ENCODE results near the gene FAM174C. TPM values are rescaled to one million over a fixed set of nuclear protein-coding genes. Genes with fewer than 3 reads are reported as not detected.

FAM174C gene
- total RNA-seq, 1 experiment from 2014 or later, result 77.1 TPM

DNA sequence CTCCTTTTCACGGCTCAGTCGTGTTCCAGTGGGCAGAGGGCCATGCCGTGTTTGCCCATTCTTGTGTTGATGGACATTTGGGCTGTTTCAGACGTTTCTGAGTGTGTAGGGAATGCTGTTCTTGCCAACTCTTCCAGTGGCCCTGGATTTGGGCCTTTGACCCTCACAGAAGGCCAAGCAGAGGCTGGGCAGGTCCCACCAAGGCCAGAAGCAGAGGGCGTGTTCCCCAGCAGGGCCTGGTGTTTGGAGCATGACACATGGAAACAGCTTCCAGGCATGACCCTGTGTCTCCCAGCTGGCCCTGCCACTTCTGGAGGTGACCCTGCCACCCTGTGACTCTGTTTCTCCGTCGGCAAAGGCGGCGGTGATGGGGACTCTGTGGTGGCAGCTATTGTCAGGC, 46.2 kb downstream of the FAM174C start:
- BruUV-seq (replicated peaks), result no TSS peak
- CTCF ChIA-PET, result no interaction called here
- 0 out of 2 replicates have a peak, but pooled peaks cover 4% of the 10 kb centered on the region for H3K27me3 ChIP-seq (ENCODE audit: insufficient read depth, low read length)
- TF ChIP-seq, protein P1, sequence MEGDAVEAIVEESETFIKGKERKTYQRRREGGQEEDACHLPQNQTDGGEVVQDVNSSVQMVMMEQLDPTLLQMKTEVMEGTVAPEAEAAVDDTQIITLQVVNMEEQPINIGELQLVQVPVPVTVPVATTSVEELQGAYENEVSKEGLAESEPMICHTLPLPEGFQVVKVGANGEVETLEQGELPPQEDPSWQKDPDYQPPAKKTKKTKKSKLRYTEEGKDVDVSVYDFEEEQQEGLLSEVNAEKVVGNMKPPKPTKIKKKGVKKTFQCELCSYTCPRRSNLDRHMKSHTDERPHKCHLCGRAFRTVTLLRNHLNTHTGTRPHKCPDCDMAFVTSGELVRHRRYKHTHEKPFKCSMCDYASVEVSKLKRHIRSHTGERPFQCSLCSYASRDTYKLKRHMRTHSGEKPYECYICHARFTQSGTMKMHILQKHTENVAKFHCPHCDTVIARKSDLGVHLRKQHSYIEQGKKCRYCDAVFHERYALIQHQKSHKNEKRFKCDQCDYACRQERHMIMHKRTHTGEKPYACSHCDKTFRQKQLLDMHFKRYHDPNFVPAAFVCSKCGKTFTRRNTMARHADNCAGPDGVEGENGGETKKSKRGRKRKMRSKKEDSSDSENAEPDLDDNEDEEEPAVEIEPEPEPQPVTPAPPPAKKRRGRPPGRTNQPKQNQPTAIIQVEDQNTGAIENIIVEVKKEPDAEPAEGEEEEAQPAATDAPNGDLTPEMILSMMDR (IDR thresholded peaks at IDR 0.05 in 2 of 3, conservative IDR thresholded peaks at IDR 0.05 in 1 of 3; ENCODE audit: borderline replicate concordance in 1 of 3, insufficient read depth in 1 of 3, low read depth in 2 of 3, low read length in 2 of 3), result no peak
- TF ChIP-seq YY1 (IDR thresholded peaks at IDR 0.05; ENCODE audit: extremely low read depth, insufficient replicate concordance, low read depth, low read length) (no peak), RAD21 (IDR thresholded peaks at IDR 0.05; ENCODE audit: low read depth) (no peak), POLR2AphosphoS5 (IDR thresholded peaks at IDR 0.05; ENCODE audit: low read depth, low read length) (no peak), CBX3 (IDR thresholded peaks at IDR 0.05; ENCODE audit: low read depth) (no peak), ZFX (IDR thresholded peaks at IDR 0.05) (no peak), ZNF274 (IDR thresholded peaks at IDR 0.05; ENCODE audit: low read depth, low read length) (no peak)
- TF ChIP-seq, protein P2, sequence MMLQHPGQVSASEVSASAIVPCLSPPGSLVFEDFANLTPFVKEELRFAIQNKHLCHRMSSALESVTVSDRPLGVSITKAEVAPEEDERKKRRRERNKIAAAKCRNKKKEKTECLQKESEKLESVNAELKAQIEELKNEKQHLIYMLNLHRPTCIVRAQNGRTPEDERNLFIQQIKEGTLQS (IDR thresholded peaks at IDR 0.05), result no peak
- TF ChIP-seq, protein P3, sequence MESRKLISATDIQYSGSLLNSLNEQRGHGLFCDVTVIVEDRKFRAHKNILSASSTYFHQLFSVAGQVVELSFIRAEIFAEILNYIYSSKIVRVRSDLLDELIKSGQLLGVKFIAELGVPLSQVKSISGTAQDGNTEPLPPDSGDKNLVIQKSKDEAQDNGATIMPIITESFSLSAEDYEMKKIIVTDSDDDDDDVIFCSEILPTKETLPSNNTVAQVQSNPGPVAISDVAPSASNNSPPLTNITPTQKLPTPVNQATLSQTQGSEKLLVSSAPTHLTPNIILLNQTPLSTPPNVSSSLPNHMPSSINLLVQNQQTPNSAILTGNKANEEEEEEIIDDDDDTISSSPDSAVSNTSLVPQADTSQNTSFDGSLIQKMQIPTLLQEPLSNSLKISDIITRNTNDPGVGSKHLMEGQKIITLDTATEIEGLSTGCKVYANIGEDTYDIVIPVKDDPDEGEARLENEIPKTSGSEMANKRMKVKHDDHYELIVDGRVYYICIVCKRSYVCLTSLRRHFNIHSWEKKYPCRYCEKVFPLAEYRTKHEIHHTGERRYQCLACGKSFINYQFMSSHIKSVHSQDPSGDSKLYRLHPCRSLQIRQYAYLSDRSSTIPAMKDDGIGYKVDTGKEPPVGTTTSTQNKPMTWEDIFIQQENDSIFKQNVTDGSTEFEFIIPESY (IDR thresholded peaks at IDR 0.05; ENCODE audit: extremely low read depth, insufficient replicate concordance, low read length), result no peak
- TF ChIP-seq, protein P4, sequence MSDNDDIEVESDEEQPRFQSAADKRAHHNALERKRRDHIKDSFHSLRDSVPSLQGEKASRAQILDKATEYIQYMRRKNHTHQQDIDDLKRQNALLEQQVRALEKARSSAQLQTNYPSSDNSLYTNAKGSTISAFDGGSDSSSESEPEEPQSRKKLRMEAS (IDR thresholded peaks at IDR 0.05), result no peak
- no peaks in the 10 kb centered on the region for H3K9me3 ChIP-seq (ENCODE audit: control insufficient read depth in 1 of 2, insufficient read depth in 1 of 2, low read depth in 1 of 2, low read length in 2 of 2)
- no peak overlapping the region for H3K9ac ChIP-seq (ENCODE audit: low read length)
- no peak for DNase-seq (ENCODE audit: low read depth, low spot score)
- H3K79me2 ChIP-seq (ENCODE audit: insufficient read depth, low read length), result no peaks in the 10 kb centered on the region
- peaks cover 5 to 22% of the 10 kb centered on the region in 2 experiments for H3K4me1 ChIP-seq (ENCODE audit: control insufficient read depth in 1 of 2, insufficient read depth in 2 of 2, low read length in 2 of 2)
- H3K9me2 ChIP-seq (ENCODE audit: insufficient read depth), result no peaks in the 10 kb centered on the region
- intact Hi-C loops (cut with micrococcal nuclease), result no loop called here
- no peak overlapping the region for H3K4me2 ChIP-seq (ENCODE audit: low read length)
- H3K36me3 ChIP-seq (ENCODE audit: control insufficient read depth in 1 of 2, insufficient read depth in 2 of 2, low read length in 2 of 2), result no peaks in the 10 kb centered on the region
- no peak overlapping the region for H2AFZ ChIP-seq (ENCODE audit: low read depth, low read length, poor library complexity, severe bottlenecking)
- no peak overlapping the region for H3K27ac ChIP-seq (ENCODE audit: low read depth, low read length)
- POLR2A ChIA-PET, result no interaction called here
- no peak overlapping the region for H3K4me3 ChIP-seq (replicated peaks in 1 of 2; ENCODE audit: low read depth in 1 of 2, low read length in 2 of 2)
- no peak for ATAC-seq
- RAD21 ChIA-PET (ENCODE audit: low non-redundant PET in 1 of 2, low total read pairs in 2 of 2, uncharacterized antibody in 2 of 2, unreplicated experiment in 2 of 2), result no interaction called here
- H4K20me1 ChIP-seq (ENCODE audit: insufficient read depth), result no peaks in the 10 kb centered on the region
